Thyroid gland (tissue), 4 donors: ENCODE data around the gene GGTLC2. TPM values are rescaled to one million over a fixed set of nuclear protein-coding genes. Genes with fewer than 3 reads are reported as not detected.

Experiments used
- DNase-seq, 2 donors: peaks; one replicate each; pipeline ENCODE4 v3.0.0-alpha.2; 2019
- H3K27ac ChIP-seq, 3 donors: fragments of 200-600 bp; sonication (generic); 1 replicate in 2 of 3; 2 replicates in 1 of 3; pipeline ENCODE4 v1.5.1; 2016 to 2019; ENCODE audit warnings: mild to moderate bottlenecking in 1 of 3, moderate library complexity in 1 of 3
- H3K27me3 ChIP-seq: fragments of 200-600 bp; sonication (generic); one replicate; pipeline ENCODE4 v1.5.1; 2019
- H3K36me3 ChIP-seq, 2 donors: fragments of 200-600 bp; sonication (generic); one replicate each; pipeline ENCODE4 v1.5.1; 2016 to 2019
- H3K4me1 ChIP-seq, 2 donors: fragments of 200-600 bp; sonication (generic); one replicate each; pipeline ENCODE4 v1.5.1; 2017 to 2019
- H3K4me3 ChIP-seq, 3 donors: fragments of 200-600 bp; sonication (generic); replicated peaks in 1 of 3; 1 replicate in 2 of 3; 2 replicates in 1 of 3; pipeline ENCODE4 v1.5.1; 2016; ENCODE audit warnings: mild to moderate bottlenecking in 1 of 3
- H3K9me3 ChIP-seq: fragments of 200-600 bp; sonication (generic); one replicate; pipeline ENCODE4 v1.5.1; 2017
- CTCF ChIP-seq, 6 experiments: fragments of 200-600 bp in 3 of 6; fragments of 450-650 bp in 3 of 6; sonication (generic) in 3 of 6; IDR thresholded peaks; one replicate each; pipeline ENCODE4 v1.5.1; 2016 to 2019; ENCODE audit warnings: antibody characterized with exemption in 6 of 6, mild to moderate bottlenecking in 2 of 6, inconsistent platforms in 1 of 6, moderate library complexity in 1 of 6
- POLR2A ChIP-seq, 2 donors: fragments of 450-650 bp; IDR thresholded peaks; one replicate each; pipeline ENCODE4 v1.6.1; 2017; ENCODE audit warnings: antibody characterized with exemption in 2 of 2, mild to moderate bottlenecking in 2 of 2, moderate library complexity in 1 of 2
- WGBS, 2 donors: methylation state at CpG; one replicate each; pipeline ENCODE4 v1.1.5; 2017; 5-methylcytosine and 5-hydroxymethylcytosine counted together
- intact Hi-C: fragments of 100-400 bp; cut with DNase I; formaldehyde crosslinking; loops from one replicate; pipeline ENCODE4 v1.15.1; 2023
- small RNA-seq: library from RNA; depleted of rRNA; stranded (forward); fragments of <200 nt; gene quantifications from one replicate; pipeline ENCODE3, GENCODE V24; 2016
- total RNA-seq, 4 donors: library from RNA; depleted of rRNA; stranded (reverse); fragments of >200 nt; gene quantifications; one replicate each; pipeline ENCODE4 v1.2.3, GENCODE V29; 2016

Gene GGTLC2
- total RNA-seq, 4 donors from 2014 or later = 0.45 to 2.6 TPM; not detected in 2

GRCh38 chr22:22692707-22693530 lies 48.5 kb downstream of the GGTLC2 start:
- no peaks in the 10 kb centered on the region for H3K9me3 ChIP-seq
- H3K4me1 ChIP-seq = peaks cover 0 to 4% of the 10 kb centered on the region in 2 donors
- 36 to 51% methylated on average over 8 of the region's 8 CpGs for WGBS, 2 donors
- H3K36me3 ChIP-seq = no peaks in the 10 kb centered on the region
- DNase-seq = peak; percentile 44 to 80
- no peak overlapping the region for H3K27ac ChIP-seq
- TF ChIP-seq CTCF (IDR thresholded peaks at IDR 0.05) (peak in 5 of 6 experiments; percentile 33 to 89 (median 51)), POLR2A (IDR thresholded peaks at IDR 0.05) (no peak)
- intact Hi-C loops = no loop called here
- H3K4me3 ChIP-seq = no peak overlapping the region
- H3K27me3 ChIP-seq = no peaks in the 10 kb centered on the region

GRCh38 chr22:22693531-22693884 lies 49.1 kb downstream of the GGTLC2 start:
- no peak overlapping the region for H3K4me3 ChIP-seq
- 58 to 83% methylated on average over 2 of the region's 2 CpGs for WGBS, 2 donors
- H3K4me1 ChIP-seq = peaks cover 0 to 4% of the 10 kb centered on the region in 2 donors
- no peak overlapping the region for H3K27ac ChIP-seq
- TF ChIP-seq CTCF (IDR thresholded peaks at IDR 0.05) = no peak
- TF ChIP-seq POLR2A (IDR thresholded peaks at IDR 0.05) = no peak
- intact Hi-C loops = no loop called here
- DNase-seq = no peak
- H3K9me3 ChIP-seq = no peaks in the 10 kb centered on the region
- no peaks in the 10 kb centered on the region for H3K36me3 ChIP-seq
- H3K27me3 ChIP-seq = no peaks in the 10 kb centered on the region

- no peak overlapping the region for H3K27ac ChIP-seq
- H3K27me3 ChIP-seq = no peaks in the 10 kb centered on the region
- TF ChIP-seq CTCF (IDR thresholded peaks at IDR 0.05) (no peak), POLR2A (IDR thresholded peaks at IDR 0.05) (no peak)
- intact Hi-C loops = no loop called here
- no peak overlapping the region for H3K4me3 ChIP-seq
- 50 to 75% methylated on average over 1 of the region's 1 CpG for WGBS, 2 donors
- peaks cover 0 to 4% of the 10 kb centered on the region in 2 donors for H3K4me1 ChIP-seq
- no peaks in the 10 kb centered on the region for H3K9me3 ChIP-seq
- DNase-seq = no peak
- H3K36me3 ChIP-seq = no peaks in the 10 kb centered on the region
Measured at GRCh38 chr22:22694106-22694505, 49.7 kb downstream of the GGTLC2 start.

GRCh38 chr22:22696104-22696503 lies 51.7 kb downstream of the GGTLC2 start:
- intact Hi-C loops = no loop called here
- WGBS, 2 donors = 90% methylated on average over 5 of the region's 5 CpGs
- no peak for DNase-seq
- Histone ChIP-seq H3K4me1 (peaks cover 0 to 4% of the 10 kb centered on the region in 2 donors), H3K27ac (no peak overlapping the region), H3K27me3 (no peaks in the 10 kb centered on the region), H3K4me3 (no peak overlapping the region), H3K36me3 (no peaks in the 10 kb centered on the region), H3K9me3 (no peaks in the 10 kb centered on the region)
- no peak for TF ChIP-seq POLR2A (IDR thresholded peaks at IDR 0.05)
- no peak for TF ChIP-seq CTCF (IDR thresholded peaks at IDR 0.05)

Small RNA genes within 50 kb of the gene (small RNA-seq; reads per million reads assigned to genes)
- gene AC244250.2 (not detected), gene IGLV3-29 (not detected), gene IGLVVI-25-1 (not detected)

Other genes starting within 250 kb of the GGTLC2 start
- 1 to 10 TPM; 2.2 to 3.1 (median 2.5) TPM for gene ZNF280B, start 135.9 kb upstream of the GGTLC2 start, total RNA-seq
- gene ZNF280A, start 124.3 kb upstream of the GGTLC2 start, total RNA-seq = not detected
- under 1 TPM in 2 of 4 donors, not detected in 2; 0.45 to 0.67 TPM for gene PRAME, start 85.3 kb upstream of the GGTLC2 start, total RNA-seq
- 10 to 100 TPM in 1 of 4 donors, 1 to 10 TPM in 1, not detected in 2; 1.8 to 15.7 TPM for gene IGLL5, start 243.2 kb downstream of the GGTLC2 start, total RNA-seq